ENCODE data around the gene CST1.
"Not testable (repeated sequence)": the region's sequence is repeated elsewhere in the genome, so short reads cannot be mapped to it uniquely, and the experiment has no call there.

Gene CST1

DNA sequence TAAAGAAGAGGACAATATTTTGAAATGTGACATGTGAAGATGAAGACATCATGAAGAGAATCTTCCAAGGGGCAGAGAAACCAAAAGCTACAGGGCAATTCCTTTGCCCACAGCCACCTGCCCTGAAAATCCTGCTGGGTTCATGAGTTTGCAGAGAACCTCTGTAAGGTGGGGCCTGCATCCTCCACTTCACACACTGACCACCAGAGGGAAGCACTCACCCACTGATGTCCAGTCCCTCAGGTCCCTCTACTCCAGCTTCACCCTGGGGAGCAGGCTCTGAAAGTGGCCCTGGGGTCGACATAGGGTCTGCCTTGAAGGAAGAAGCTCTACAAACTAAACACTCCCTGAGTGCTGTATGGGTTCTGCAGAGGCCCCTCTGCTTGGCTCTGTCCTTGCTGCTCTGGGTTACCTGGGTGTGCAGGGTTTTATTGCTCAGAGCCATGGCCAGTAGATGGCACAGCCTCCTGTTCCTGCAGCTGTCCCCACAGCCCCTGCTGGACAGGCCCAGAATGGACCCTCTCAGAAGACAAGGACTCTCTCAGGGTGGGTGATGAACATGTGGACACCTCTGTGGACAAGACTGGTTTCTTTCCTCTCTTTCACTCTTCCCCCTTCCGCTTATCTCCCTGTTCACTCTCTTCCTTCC is 27.0 kb downstream of the CST1 start:
- TF ChIP-seq, protein P1, sequence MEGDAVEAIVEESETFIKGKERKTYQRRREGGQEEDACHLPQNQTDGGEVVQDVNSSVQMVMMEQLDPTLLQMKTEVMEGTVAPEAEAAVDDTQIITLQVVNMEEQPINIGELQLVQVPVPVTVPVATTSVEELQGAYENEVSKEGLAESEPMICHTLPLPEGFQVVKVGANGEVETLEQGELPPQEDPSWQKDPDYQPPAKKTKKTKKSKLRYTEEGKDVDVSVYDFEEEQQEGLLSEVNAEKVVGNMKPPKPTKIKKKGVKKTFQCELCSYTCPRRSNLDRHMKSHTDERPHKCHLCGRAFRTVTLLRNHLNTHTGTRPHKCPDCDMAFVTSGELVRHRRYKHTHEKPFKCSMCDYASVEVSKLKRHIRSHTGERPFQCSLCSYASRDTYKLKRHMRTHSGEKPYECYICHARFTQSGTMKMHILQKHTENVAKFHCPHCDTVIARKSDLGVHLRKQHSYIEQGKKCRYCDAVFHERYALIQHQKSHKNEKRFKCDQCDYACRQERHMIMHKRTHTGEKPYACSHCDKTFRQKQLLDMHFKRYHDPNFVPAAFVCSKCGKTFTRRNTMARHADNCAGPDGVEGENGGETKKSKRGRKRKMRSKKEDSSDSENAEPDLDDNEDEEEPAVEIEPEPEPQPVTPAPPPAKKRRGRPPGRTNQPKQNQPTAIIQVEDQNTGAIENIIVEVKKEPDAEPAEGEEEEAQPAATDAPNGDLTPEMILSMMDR (IDR thresholded peaks at IDR 0.05; ENCODE audit: low read depth, low read length): peak; percentile 52
- H3K4me3 ChIP-seq (replicated peaks in 1 of 2; ENCODE audit: low read depth in 2 of 2, low read length in 2 of 2): not testable (repeated sequence)
- peak; percentile 20 to 45 for DNase-seq (ENCODE audit: low read depth in 2 of 2)

DNA sequence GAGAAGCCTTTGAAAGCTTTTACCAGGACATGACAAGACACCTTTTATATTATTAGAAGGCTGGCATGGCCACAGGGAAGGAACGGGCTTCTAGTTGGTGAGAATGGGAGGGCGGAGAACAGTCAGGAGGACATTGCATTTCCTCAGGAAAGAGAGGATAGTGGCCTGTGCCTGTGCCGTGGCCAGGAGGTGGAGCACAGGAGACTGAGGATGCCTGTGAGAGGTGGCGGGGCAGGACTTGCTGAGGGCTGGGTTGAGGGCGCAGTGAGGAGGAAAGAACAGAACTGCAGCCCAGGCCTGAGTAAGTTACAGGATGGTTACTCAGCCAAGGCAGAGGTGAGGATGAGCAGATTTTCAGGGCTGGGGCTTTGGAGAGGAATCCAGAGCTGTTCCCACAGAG is 27.9 kb downstream of the CST1 start:
- not testable (repeated sequence) for DNase-seq (ENCODE audit: low read depth in 2 of 2); H3K4me3 ChIP-seq (replicated peaks in 1 of 2; ENCODE audit: low read depth in 2 of 2, low read length in 2 of 2)

DNA sequence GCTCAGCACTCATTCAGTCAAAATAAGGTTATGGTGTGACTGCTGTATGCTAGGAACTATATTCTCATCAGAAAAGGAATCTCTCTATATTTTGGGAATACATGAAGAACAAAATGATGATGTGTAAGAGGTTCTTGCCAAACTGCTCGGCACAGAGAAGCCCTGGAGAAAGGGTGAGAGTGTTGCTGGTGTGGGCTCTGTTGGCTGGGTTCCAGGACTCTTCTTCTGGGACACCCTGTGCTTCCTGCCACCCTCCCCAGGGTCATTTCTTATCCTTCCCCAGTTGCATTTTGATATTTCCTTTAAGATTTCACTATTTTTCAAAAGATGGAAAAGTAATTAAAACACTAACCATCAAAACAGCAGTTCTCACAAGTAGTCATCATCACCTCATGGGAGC is 28.8 kb downstream of the CST1 start:
- no peak for DNase-seq (ENCODE audit: low read depth in 2 of 2)
- TF ChIP-seq, protein P1 (IDR thresholded peaks at IDR 0.05; ENCODE audit: low read depth, low read length): no peak
- no peak overlapping the region for H3K4me3 ChIP-seq (replicated peaks in 1 of 2; ENCODE audit: low read depth in 2 of 2, low read length in 2 of 2)

DNA sequence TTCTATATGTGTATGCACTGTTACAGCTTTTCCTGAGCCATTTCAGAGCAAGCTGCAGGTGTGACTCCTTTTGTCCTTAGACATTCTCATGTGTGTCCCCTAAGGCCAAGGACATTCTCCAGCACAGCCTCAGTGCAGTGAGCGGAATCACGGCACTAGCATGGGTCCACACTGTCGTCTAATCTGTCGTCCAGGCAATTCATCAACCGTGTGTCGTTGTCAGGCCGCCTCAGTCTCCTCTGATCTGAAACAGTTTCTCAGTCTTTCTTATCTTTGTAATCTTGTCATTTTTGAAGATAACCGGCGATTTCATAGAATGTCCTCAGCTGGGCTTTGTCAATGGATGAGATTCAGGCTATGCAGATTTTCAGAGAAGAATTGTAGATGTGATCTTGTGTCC is 31.4 kb downstream of the CST1 start:
- H3K4me3 ChIP-seq (replicated peaks in 1 of 2; ENCODE audit: low read depth in 2 of 2, low read length in 2 of 2); DNase-seq (ENCODE audit: low read depth in 2 of 2): not testable (repeated sequence)

DNA sequence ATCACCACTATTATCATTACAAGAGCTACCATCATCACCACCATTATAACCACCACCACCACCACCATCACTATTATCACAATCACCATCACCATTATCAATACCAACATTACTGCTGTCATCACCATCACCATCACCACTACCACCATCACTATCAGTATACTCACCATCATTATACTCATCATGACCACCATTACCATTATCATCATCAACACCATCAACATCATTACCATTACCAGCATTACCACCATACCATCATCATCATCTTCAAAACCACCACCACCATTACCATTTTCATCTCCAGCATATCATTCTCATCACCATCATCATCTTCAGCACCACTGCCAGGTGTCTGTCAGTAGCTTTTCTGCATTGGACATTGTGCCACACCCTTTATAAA is 39.0 kb downstream of the CST1 start:
- not testable (repeated sequence) for DNase-seq (ENCODE audit: low read depth in 2 of 2); H3K4me3 ChIP-seq (replicated peaks in 1 of 2; ENCODE audit: low read depth in 2 of 2, low read length in 2 of 2)

DNA sequence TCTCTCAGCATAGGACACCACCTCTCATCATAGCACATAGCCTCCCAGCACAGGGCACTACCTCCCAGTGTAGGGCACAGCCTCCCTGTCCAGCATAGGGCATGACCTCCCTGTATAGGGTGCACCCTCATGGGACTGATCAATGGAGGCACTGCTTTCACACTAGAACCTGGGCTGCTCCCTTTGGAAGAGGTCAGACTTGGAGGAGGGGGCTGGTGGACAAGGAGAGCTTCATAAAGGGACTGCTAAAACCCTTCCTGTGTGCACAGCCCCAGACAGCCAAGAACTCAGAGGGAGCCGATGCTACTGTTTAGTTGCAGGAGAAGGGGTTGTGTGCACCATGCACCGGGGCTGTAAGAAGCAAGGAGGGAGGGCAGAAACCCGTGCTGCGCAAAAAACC is 40.0 kb downstream of the CST1 start:
- no peak overlapping the region for H3K4me3 ChIP-seq (replicated peaks in 1 of 2; ENCODE audit: low read depth in 2 of 2, low read length in 2 of 2)
- TF ChIP-seq, protein P1 (IDR thresholded peaks at IDR 0.05; ENCODE audit: low read depth, low read length): no peak
- DNase-seq (ENCODE audit: low read depth in 2 of 2): no peak

DNA sequence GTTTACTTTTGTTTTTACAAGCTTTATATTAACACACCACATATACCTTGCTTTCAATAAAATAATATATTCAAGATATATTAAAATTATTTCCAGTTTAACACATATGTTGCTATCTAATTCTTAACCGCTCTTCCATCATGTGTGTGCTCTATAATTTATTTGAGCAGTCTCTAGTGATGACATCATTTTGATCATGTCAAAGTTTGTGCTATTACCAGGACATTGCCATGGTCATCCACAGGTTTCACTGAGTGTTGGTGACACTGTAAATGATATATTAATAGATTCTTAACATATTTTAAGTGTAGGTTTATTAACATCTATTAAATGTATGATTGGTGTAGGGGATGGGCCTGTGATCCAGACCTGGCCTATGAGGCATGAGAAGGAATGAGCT is 44.8 kb downstream of the CST1 start:
- TF ChIP-seq, protein P1 (IDR thresholded peaks at IDR 0.05; ENCODE audit: low read depth, low read length): no peak
- H3K4me3 ChIP-seq (replicated peaks in 1 of 2; ENCODE audit: low read depth in 2 of 2, low read length in 2 of 2): no peak overlapping the region
- DNase-seq (ENCODE audit: low read depth in 2 of 2): no peak

DNA sequence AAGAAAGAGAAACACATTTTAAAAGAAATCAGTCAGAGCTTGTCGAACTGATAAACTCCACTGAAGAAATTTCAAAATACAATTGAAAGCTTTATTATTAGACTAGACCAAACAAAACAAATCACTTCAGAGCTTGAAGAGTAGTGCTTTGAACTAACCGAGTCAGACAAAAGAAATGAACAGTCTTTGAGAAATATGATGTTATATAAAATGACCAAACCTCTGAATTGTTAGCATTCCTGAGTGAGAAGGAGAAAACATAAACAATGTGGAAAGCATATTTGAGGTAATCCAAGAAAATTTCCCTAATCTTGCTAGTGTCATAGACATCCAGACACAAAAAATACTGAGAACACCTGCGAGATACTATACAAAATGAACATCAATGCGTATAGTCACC is 48.7 kb downstream of the CST1 start:
- H3K4me3 ChIP-seq (replicated peaks in 1 of 2; ENCODE audit: low read depth in 2 of 2, low read length in 2 of 2): no peak overlapping the region
- peak in 1 of 2 donors; percentile 68 for DNase-seq (ENCODE audit: low read depth in 2 of 2)
- TF ChIP-seq, protein P1 (IDR thresholded peaks at IDR 0.05; ENCODE audit: low read depth, low read length): no peak
